ENCODE data around the gene CCT3. TPM values are rescaled to one million over a fixed set of nuclear protein-coding genes. Genes with fewer than 3 reads are reported as not detected.

The CCT3 gene
- total RNA-seq, 2 donors from 2014 or later: 104 to 106 TPM

DNA sequence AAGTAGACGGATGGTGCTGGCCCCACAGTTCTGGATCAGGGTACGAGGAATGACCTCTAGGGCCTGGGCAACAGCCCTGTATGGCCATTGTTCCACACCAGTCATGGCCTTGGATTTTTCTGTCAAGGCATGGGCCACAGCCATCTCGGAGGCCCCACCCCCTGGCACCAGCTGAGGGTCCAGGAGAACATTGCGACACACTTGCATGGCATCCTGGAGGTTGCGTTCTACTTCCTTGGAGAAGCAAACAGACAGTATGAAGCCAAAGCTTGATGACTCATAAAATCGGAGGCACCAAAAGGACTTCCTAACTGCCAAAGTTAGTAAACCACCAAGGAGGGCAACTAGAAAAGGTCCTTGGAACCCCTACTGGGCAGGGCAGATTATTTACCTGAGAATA lies 27.1 kb downstream of the CCT3 start:
- H3K27me3 ChIP-seq: no peaks in the 10 kb centered on the region
- TF ChIP-seq, protein P1, sequence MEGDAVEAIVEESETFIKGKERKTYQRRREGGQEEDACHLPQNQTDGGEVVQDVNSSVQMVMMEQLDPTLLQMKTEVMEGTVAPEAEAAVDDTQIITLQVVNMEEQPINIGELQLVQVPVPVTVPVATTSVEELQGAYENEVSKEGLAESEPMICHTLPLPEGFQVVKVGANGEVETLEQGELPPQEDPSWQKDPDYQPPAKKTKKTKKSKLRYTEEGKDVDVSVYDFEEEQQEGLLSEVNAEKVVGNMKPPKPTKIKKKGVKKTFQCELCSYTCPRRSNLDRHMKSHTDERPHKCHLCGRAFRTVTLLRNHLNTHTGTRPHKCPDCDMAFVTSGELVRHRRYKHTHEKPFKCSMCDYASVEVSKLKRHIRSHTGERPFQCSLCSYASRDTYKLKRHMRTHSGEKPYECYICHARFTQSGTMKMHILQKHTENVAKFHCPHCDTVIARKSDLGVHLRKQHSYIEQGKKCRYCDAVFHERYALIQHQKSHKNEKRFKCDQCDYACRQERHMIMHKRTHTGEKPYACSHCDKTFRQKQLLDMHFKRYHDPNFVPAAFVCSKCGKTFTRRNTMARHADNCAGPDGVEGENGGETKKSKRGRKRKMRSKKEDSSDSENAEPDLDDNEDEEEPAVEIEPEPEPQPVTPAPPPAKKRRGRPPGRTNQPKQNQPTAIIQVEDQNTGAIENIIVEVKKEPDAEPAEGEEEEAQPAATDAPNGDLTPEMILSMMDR (IDR thresholded peaks at IDR 0.05): no peak
- no peak for TF ChIP-seq POLR2A (IDR thresholded peaks at IDR 0.05)
- no peak overlapping the region for H3K4me3 ChIP-seq
- peaks cover 19 to 57% of the 10 kb centered on the region in 2 donors for H3K36me3 ChIP-seq (replicated peaks in 1 of 2; ENCODE audit: insufficient read depth in 1 of 2, low read depth in 2 of 2)
- DNase-seq (peak in 1 of 4 donors; percentile 23), ATAC-seq (no peak)
- intact Hi-C loops (cut with DNase I): no loop called here
- no peaks in the 10 kb centered on the region for H3K4me1 ChIP-seq
- no peaks in the 10 kb centered on the region for H3K9me3 ChIP-seq
- no peak overlapping the region for H3K27ac ChIP-seq
- WGBS, 2 donors: 84 to 85% methylated on average over 4 to 6 of the region's 6 CpGs

DNA sequence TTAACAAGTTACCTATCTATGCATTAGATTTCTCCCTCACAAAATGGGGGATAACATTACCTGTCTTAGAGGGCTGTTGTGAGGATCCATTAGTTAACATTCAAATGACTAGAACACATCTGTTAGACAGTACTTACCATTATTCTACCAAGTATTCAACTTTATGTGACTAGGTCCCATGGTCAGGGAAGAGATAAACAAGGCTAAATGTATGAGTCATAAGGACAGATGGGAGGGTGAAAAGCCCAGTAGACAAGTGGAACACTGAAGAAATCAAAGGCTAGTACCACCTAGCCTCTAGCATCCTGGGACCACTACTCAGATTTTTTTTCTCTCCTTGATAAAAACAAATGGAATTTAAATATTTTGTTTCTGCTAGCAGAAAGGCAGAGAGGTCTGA lies 30.0 kb downstream of the CCT3 start:
- no peaks in the 10 kb centered on the region for H3K4me1 ChIP-seq
- H3K9me3 ChIP-seq: no peaks in the 10 kb centered on the region
- ATAC-seq (no peak), DNase-seq (no peak)
- H3K27me3 ChIP-seq: no peaks in the 10 kb centered on the region
- H3K4me3 ChIP-seq: no peak overlapping the region
- no peak for TF ChIP-seq POLR2A (IDR thresholded peaks at IDR 0.05)
- TF ChIP-seq, protein P1 (IDR thresholded peaks at IDR 0.05): no peak
- H3K27ac ChIP-seq: no peak overlapping the region
- H3K36me3 ChIP-seq (replicated peaks in 1 of 2; ENCODE audit: insufficient read depth in 1 of 2, low read depth in 2 of 2): peaks cover 19 to 41% of the 10 kb centered on the region in 2 donors
- intact Hi-C loops (cut with DNase I): no loop called here

DNA sequence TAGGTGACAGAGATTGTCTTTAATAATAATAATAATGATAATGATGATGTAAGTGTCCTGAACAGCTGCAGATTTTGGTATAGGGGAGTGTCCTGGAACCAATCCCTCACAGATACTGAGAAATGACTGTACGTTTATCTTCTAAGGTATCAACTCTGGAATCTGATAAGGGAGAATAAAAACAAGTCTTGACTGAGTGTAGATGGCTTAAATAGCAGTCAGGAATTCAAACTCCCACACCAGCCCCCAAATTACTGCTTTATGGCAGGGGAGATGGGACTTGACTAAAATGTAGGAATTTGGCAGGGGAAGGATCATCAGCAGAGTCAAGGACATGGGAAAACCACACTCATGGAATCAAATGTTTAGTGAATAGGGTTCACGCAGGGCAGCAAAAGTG lies 32.9 kb downstream of the CCT3 start:
- Histone ChIP-seq H3K4me1 (no peaks in the 10 kb centered on the region), H3K4me3 (no peak overlapping the region), H3K9me3 (no peaks in the 10 kb centered on the region), H3K27ac (no peak overlapping the region), H3K36me3 (replicated peaks in 1 of 2; ENCODE audit: insufficient read depth in 1 of 2, low read depth in 2 of 2) (peaks cover 11 to 20% of the 10 kb centered on the region in 2 donors), H3K27me3 (no peaks in the 10 kb centered on the region)
- 65 to 66% methylated on average over 2 of the region's 2 CpGs for WGBS, 2 donors
- DNase-seq (no peak), ATAC-seq (no peak)
- TF ChIP-seq, protein P1 (IDR thresholded peaks at IDR 0.05): no peak
- TF ChIP-seq POLR2A (IDR thresholded peaks at IDR 0.05): no peak
- intact Hi-C loops (cut with DNase I): no loop called here

DNA sequence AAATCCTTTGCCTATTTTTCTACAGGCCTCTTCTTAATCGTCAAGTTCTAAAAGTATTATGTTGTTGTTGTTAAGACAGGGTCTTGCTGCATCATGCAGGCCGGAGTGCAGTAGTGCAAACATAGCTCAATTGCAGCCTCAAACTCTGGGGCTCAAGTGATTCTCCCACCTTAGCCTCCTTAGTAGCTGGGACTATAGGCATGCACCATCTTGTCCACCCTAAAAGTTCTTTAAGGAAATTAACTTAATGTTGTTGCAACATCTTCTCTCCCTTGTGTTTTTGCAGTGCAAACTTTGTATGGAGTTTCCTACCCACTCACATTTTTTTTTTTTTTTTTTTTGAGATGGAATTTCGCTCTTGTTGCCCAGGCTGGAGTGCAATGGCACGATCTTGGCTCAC lies 34.9 kb downstream of the CCT3 start:
- no peak for TF ChIP-seq POLR2A (IDR thresholded peaks at IDR 0.05)
- TF ChIP-seq, protein P1 (IDR thresholded peaks at IDR 0.05): no peak
- H3K4me3 ChIP-seq: no peak overlapping the region

DNA sequence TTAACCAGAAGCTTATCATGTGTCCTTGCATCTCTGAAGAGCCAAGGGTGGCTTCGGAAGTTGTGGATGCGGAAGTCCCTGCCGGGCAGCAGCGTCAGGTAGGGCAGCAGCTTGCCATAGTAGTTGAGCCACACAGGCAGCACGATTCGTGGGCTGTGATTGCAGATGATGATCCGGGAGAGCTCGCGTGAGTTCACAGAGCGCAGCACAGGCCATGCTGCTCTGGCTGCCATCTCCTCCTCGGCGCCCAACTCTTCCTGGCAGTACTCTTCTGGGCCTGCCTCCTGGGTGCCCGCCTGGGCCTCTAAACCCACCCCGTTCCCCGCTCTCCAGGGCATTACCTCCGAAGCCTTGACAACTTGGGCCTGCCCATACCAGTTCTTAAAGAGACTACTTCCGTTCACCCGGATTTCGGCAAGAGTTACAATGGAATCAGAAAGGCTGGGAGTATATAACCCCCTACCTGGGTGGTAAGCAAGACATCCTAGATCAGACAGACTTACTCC lies 39.2 kb downstream of the CCT3 start, which contains the start of gene VHLL:
Gene VHLL (minus strand): TSS at position 456 of the 506 bp plus-strand sequence. CDS start 118 bp downstream, at position 338.
- TF ChIP-seq, protein P1 (IDR thresholded peaks at IDR 0.05): no peak
- TF ChIP-seq POLR2A (IDR thresholded peaks at IDR 0.05): no peak
- no peaks in the 10 kb centered on the region for H3K27me3 ChIP-seq
- ATAC-seq (no peak), DNase-seq (no peak)
- intact Hi-C loops (cut with DNase I): no loop called here
- H3K4me1 ChIP-seq: peaks cover 14% of the 10 kb centered on the region
- H3K27ac ChIP-seq: no peak within 1 kb of the TSS
- H3K9me3 ChIP-seq: no peaks in the 10 kb centered on the region
- H3K36me3 ChIP-seq (replicated peaks in 1 of 2; ENCODE audit: insufficient read depth in 1 of 2, low read depth in 2 of 2): no peaks in the 10 kb centered on the region
- no peak within 1 kb of the TSS for H3K4me3 ChIP-seq
- 83 to 87% methylated on average over 19 of the region's 19 CpGs for WGBS, 2 donors

More for the DNA sequence above, 34.9 kb downstream of the CCT3 start:
- Histone ChIP-seq H3K27me3 (no peaks in the 10 kb centered on the region), H3K36me3 (replicated peaks in 1 of 2; ENCODE audit: insufficient read depth in 1 of 2, low read depth in 2 of 2) (peaks cover 0 to 6% of the 10 kb centered on the region in 2 donors), H3K9me3 (no peaks in the 10 kb centered on the region), H3K27ac (no peak overlapping the region), H3K4me1 (no peaks in the 10 kb centered on the region)
- no peak for ATAC-seq
- WGBS, 2 donors: 95 to 96% methylated on average over 4 of the region's 4 CpGs
- DNase-seq: no peak
- intact Hi-C loops (cut with DNase I): no loop called here

Measured in body of pancreas (tissue), 4 donors.